ENCODE results near the gene TSPAN11.

Gene TSPAN11

DNA sequence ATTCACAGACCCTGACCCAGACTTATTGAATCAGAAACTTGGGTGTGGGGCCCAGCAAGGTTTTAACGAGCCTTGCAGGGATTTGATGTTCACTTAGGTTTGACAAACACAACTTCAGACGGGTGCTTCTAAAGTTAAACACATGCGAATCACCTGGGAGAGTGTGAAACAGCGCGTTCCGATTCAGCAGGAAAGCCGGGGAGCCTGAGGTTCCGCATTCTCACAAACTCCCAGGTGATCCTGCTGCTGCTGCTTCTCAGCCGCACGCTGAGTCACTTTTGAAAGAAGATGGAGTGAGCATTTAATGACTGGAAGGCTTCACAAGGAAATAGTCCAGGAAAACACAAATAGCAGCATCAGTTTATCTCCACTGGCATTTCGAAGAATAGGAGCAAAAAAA, 102.9 kb downstream of the TSPAN11 start:
- Histone ChIP-seq H3K9me3 (no peaks in the 10 kb centered on the region), H3K4me1 (no peaks in the 10 kb centered on the region), H3K4me3 (ENCODE audit: low read depth, low read length) (no peak overlapping the region), H3K27me3 (peaks cover 8% of the 10 kb centered on the region; the same call in 1 of the 2 replicates), H3K36me3 (no peaks in the 10 kb centered on the region)
- DNase-seq = no peak
- TF ChIP-seq, protein P1, sequence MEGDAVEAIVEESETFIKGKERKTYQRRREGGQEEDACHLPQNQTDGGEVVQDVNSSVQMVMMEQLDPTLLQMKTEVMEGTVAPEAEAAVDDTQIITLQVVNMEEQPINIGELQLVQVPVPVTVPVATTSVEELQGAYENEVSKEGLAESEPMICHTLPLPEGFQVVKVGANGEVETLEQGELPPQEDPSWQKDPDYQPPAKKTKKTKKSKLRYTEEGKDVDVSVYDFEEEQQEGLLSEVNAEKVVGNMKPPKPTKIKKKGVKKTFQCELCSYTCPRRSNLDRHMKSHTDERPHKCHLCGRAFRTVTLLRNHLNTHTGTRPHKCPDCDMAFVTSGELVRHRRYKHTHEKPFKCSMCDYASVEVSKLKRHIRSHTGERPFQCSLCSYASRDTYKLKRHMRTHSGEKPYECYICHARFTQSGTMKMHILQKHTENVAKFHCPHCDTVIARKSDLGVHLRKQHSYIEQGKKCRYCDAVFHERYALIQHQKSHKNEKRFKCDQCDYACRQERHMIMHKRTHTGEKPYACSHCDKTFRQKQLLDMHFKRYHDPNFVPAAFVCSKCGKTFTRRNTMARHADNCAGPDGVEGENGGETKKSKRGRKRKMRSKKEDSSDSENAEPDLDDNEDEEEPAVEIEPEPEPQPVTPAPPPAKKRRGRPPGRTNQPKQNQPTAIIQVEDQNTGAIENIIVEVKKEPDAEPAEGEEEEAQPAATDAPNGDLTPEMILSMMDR (IDR thresholded peaks at IDR 0.05; ENCODE audit: low read depth, low read length) = no peak

DNA sequence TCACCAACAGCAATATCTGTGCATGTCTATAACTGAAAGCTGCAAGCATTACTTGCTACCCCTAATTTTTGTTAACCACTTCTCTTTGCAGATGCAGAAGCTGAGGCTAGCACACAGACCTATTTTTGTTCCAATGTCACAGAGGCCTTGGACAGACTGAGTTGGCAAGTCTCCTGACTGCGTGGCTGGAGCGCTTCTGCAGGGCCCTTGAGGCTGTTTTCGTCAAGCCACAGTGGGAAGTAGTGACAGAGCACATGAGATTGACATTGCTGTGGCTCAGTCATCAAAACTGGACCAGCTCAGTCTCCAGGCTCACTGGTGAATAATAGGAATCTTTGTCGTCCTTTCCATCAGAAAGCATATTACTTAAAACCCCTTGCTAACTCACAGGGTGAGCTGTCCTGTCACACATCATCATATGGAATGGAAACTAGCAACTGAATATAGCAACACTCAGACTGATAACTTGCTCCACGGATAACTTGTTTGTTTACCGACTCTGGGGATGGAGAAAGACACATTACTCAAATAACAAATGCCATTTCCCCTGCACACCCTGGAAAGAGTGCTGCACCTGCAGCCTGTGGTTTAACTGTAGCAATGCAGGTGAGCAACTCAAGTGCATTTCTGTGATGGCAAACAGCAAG, 103.5 kb downstream of the TSPAN11 start:
- no peaks in the 10 kb centered on the region for H3K4me1 ChIP-seq
- peaks cover 7% of the 10 kb centered on the region; the same call in 1 of the 2 replicates for H3K27me3 ChIP-seq
- DNase-seq = no peak

DNA sequence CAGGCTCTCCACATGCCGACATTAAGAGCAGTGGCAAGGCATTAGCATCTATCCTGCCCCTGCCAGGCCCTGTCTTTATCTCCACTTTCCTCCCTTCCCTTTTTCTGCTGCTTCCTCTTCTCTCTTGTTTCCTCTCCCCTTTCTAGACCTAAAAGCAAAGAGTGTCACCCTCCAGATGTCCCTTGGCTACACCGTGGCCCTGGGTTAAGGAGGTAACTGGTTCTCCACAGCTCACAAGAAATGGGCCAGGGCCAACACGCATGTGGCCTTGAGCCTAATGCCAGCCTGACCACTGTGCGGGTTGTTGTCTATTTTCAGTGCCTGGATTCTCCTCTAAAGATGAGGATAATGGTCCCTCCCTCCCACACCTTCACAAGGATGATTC, 105.4 kb downstream of the TSPAN11 start:
- TF ChIP-seq, protein P1 (IDR thresholded peaks at IDR 0.05; ENCODE audit: low read depth, low read length) = no peak
- Histone ChIP-seq H3K36me3 (no peaks in the 10 kb centered on the region), H3K9me3 (no peaks in the 10 kb centered on the region), H3K27me3 (peaks cover 2% of the 10 kb centered on the region; the same call in 1 of the 2 replicates), H3K4me1 (no peaks in the 10 kb centered on the region), H3K4me3 (ENCODE audit: low read depth, low read length) (no peak overlapping the region)
- no peak for DNase-seq

More for the DNA sequence above, 103.5 kb downstream of the TSPAN11 start:
- TF ChIP-seq, protein P1 (IDR thresholded peaks at IDR 0.05; ENCODE audit: low read depth, low read length) = no peak
- H3K4me3 ChIP-seq (ENCODE audit: low read depth, low read length) = no peak overlapping the region
- H3K36me3 ChIP-seq = no peaks in the 10 kb centered on the region
- H3K9me3 ChIP-seq = no peaks in the 10 kb centered on the region

DNA sequence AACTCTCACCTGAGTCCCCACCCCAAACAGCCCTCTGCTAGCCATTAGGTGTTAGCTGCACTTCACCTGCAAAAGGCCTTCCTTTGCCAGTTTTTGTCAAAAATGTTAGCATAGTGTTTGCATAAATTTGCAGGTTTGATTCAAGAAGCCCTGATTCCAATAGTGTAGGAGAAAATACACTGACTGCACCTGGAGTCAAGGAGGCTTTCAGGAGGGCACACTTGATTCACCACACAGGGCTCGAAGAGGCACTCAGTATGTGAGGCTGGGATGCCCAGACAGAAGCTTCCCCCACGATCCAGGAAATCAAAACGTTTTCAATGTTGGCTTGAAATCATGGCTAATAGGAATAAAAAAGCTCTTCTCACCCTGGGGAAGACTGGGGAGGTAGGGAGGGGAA, 106.6 kb downstream of the TSPAN11 start:
- H3K36me3 ChIP-seq = no peaks in the 10 kb centered on the region
- H3K4me1 ChIP-seq = no peaks in the 10 kb centered on the region
- no peaks in the 10 kb centered on the region for H3K27me3 ChIP-seq
- H3K9me3 ChIP-seq = no peaks in the 10 kb centered on the region
- H3K4me3 ChIP-seq (ENCODE audit: low read depth, low read length) = no peak overlapping the region
- TF ChIP-seq, protein P1 (IDR thresholded peaks at IDR 0.05; ENCODE audit: low read depth, low read length) = no peak
- DNase-seq = no peak

DNA sequence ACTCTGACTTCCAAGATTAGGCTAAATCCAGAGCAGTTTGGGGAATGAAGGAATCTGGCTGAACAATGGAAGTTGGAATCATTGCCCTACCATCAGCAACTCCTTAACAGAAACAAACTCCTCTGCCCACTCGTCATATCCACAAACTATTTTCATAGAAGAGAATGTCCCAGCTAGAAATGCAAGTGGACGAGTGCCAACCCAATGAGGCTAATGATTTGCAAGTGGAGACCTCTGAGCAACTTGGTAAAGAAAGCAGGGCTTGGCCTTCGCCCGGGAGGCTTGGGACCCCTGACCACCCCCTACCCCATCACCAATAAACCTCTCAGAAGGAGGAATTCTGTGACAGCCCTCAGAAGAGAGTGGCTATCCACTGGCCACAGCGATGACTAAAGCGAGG, 107.1 kb downstream of the TSPAN11 start:
- DNase-seq = no peak
- H3K27me3 ChIP-seq = no peaks in the 10 kb centered on the region
- H3K9me3 ChIP-seq = no peaks in the 10 kb centered on the region
- no peaks in the 10 kb centered on the region for H3K36me3 ChIP-seq
- no peaks in the 10 kb centered on the region for H3K4me1 ChIP-seq
- TF ChIP-seq, protein P1 (IDR thresholded peaks at IDR 0.05; ENCODE audit: low read depth, low read length) = no peak
- H3K4me3 ChIP-seq (ENCODE audit: low read depth, low read length) = no peak overlapping the region

DNA sequence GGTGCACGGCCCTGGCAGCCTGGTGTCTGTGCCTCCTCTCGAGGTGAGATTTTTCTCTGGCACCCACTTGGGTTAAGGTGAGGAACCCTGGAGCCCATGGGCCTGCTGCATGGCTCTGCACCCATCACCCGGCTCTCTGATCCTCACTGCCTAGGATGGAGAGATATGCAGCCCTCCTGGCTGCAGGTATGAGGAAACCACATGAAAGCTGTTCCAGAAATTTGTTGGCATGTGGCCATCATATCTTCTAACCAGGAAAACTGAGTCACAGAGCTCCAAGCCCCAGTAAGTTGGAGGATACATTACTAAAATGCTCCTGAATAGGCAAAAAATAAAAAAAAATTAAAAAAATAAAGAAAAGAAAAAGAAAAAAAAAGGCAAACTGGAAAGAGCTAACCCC, 107.8 kb downstream of the TSPAN11 start:
- Histone ChIP-seq H3K27me3 (no peaks in the 10 kb centered on the region; the same call in 1 of the 2 replicates), H3K4me1 (no peaks in the 10 kb centered on the region), H3K4me3 (ENCODE audit: low read depth, low read length) (no peak overlapping the region), H3K9me3 (no peaks in the 10 kb centered on the region), H3K36me3 (no peaks in the 10 kb centered on the region)
- no peak for DNase-seq
- TF ChIP-seq, protein P1 (IDR thresholded peaks at IDR 0.05; ENCODE audit: low read depth, low read length) = no peak

All from BE2C (cell line).